ENCODE data around the gene MFSD2A.
"Not testable (repeated sequence)": the region's sequence is repeated elsewhere in the genome, so short reads cannot be mapped to it uniquely, and the experiment has no call there.

The MFSD2A gene

GRCh38 chr1:39962450-39962825 lies 7.5 kb downstream of the MFSD2A start:
- no peaks in the 10 kb centered on the region for H3K79me2 ChIP-seq (ENCODE audit: insufficient read depth, low read length)
- H3K9me3 ChIP-seq (ENCODE audit: insufficient read depth, low read depth, low read length) = no peaks in the 10 kb centered on the region
- no peak overlapping the region for H3K9ac ChIP-seq (ENCODE audit: low read depth, low read length, poor library complexity, severe bottlenecking)
- no peaks in the 10 kb centered on the region for H3K36me3 ChIP-seq (ENCODE audit: insufficient read depth, low read length)
- H3K27me3 ChIP-seq (ENCODE audit: insufficient read depth, low read length, poor library complexity, severe bottlenecking) = no peaks in the 10 kb centered on the region
- H3F3A ChIP-seq (ENCODE audit: low read depth) = no peaks in the 10 kb centered on the region
- no peaks in the 10 kb centered on the region for H3K9me2 ChIP-seq (replicated peaks; ENCODE audit: low read depth, low read length)
- no peak for TF ChIP-seq CTCF (conservative IDR thresholded peaks at IDR 0.05; ENCODE audit: low read length)
- TF ChIP-seq EZH2phosphoT487 (IDR thresholded peaks at IDR 0.05; ENCODE audit: borderline replicate concordance) = no peak
- no peak overlapping the region for H3K4me3 ChIP-seq (ENCODE audit: low read length, poor library complexity, severe bottlenecking)
- peaks cover 7% of the 10 kb centered on the region for H3K4me1 ChIP-seq (ENCODE audit: insufficient read depth, low read length, poor library complexity, severe bottlenecking)
- H4K20me1 ChIP-seq (ENCODE audit: insufficient read depth, low read length, poor library complexity, severe bottlenecking) = no peaks in the 10 kb centered on the region
- H3K4me2 ChIP-seq (ENCODE audit: low read depth, low read length, poor library complexity, severe bottlenecking) = no peak overlapping the region
- no peak overlapping the region for H2AFZ ChIP-seq (ENCODE audit: low read length)

- not testable (repeated sequence) for H3K36me3 ChIP-seq (ENCODE audit: insufficient read depth, low read length); H3K9me2 ChIP-seq (replicated peaks; ENCODE audit: low read depth, low read length); H3K9ac ChIP-seq (ENCODE audit: low read depth, low read length, poor library complexity, severe bottlenecking); H3F3A ChIP-seq (ENCODE audit: low read depth); H3K4me3 ChIP-seq (ENCODE audit: low read length, poor library complexity, severe bottlenecking); H3K27me3 ChIP-seq (ENCODE audit: insufficient read depth, low read length, poor library complexity, severe bottlenecking); H4K20me1 ChIP-seq (ENCODE audit: insufficient read depth, low read length, poor library complexity, severe bottlenecking); H3K4me2 ChIP-seq (ENCODE audit: low read depth, low read length, poor library complexity, severe bottlenecking); H3K9me3 ChIP-seq (ENCODE audit: insufficient read depth, low read depth, low read length); H3K79me2 ChIP-seq (ENCODE audit: insufficient read depth, low read length); H2AFZ ChIP-seq (ENCODE audit: low read length); H3K4me1 ChIP-seq (ENCODE audit: insufficient read depth, low read length, poor library complexity, severe bottlenecking)
Observed at GRCh38 chr1:39962964-39963363, 8.0 kb downstream of the MFSD2A start.

- Histone ChIP-seq H3K4me3 (ENCODE audit: low read length, poor library complexity, severe bottlenecking) (no peak overlapping the region), H3K4me2 (ENCODE audit: low read depth, low read length, poor library complexity, severe bottlenecking) (no peak overlapping the region), H3K79me2 (ENCODE audit: insufficient read depth, low read length) (no peaks in the 10 kb centered on the region), H3K9me3 (ENCODE audit: insufficient read depth, low read depth, low read length) (no peaks in the 10 kb centered on the region), H3K4me1 (ENCODE audit: insufficient read depth, low read length, poor library complexity, severe bottlenecking) (peaks cover 7% of the 10 kb centered on the region), H4K20me1 (ENCODE audit: insufficient read depth, low read length, poor library complexity, severe bottlenecking) (no peaks in the 10 kb centered on the region), H3K36me3 (ENCODE audit: insufficient read depth, low read length) (no peaks in the 10 kb centered on the region), H3K9me2 (replicated peaks; ENCODE audit: low read depth, low read length) (no peaks in the 10 kb centered on the region), H3F3A (ENCODE audit: low read depth) (no peaks in the 10 kb centered on the region), H2AFZ (ENCODE audit: low read length) (no peak overlapping the region), H3K27me3 (ENCODE audit: insufficient read depth, low read length, poor library complexity, severe bottlenecking) (no peaks in the 10 kb centered on the region), H3K9ac (ENCODE audit: low read depth, low read length, poor library complexity, severe bottlenecking) (no peak overlapping the region)
- no peak for TF ChIP-seq EZH2phosphoT487 (IDR thresholded peaks at IDR 0.05; ENCODE audit: borderline replicate concordance)
- TF ChIP-seq CTCF (conservative IDR thresholded peaks at IDR 0.05; ENCODE audit: low read length) = no peak
Observed at GRCh38 chr1:39964552-39964951, 9.6 kb downstream of the MFSD2A start.

GRCh38 chr1:39965044-39965443 lies 10.1 kb downstream of the MFSD2A start:
- no peak for TF ChIP-seq EZH2phosphoT487 (IDR thresholded peaks at IDR 0.05; ENCODE audit: borderline replicate concordance)
- TF ChIP-seq CTCF (conservative IDR thresholded peaks at IDR 0.05; ENCODE audit: low read length) = no peak
- Histone ChIP-seq H2AFZ (ENCODE audit: low read length) (no peak overlapping the region), H4K20me1 (ENCODE audit: insufficient read depth, low read length, poor library complexity, severe bottlenecking) (no peaks in the 10 kb centered on the region), H3K9ac (ENCODE audit: low read depth, low read length, poor library complexity, severe bottlenecking) (no peak overlapping the region), H3K4me2 (ENCODE audit: low read depth, low read length, poor library complexity, severe bottlenecking) (no peak overlapping the region), H3K9me3 (ENCODE audit: insufficient read depth, low read depth, low read length) (no peaks in the 10 kb centered on the region), H3K4me1 (ENCODE audit: insufficient read depth, low read length, poor library complexity, severe bottlenecking) (peaks cover 7% of the 10 kb centered on the region), H3K27me3 (ENCODE audit: insufficient read depth, low read length, poor library complexity, severe bottlenecking) (no peaks in the 10 kb centered on the region), H3K36me3 (ENCODE audit: insufficient read depth, low read length) (no peaks in the 10 kb centered on the region), H3K79me2 (ENCODE audit: insufficient read depth, low read length) (no peaks in the 10 kb centered on the region), H3K4me3 (ENCODE audit: low read length, poor library complexity, severe bottlenecking) (no peak overlapping the region), H3F3A (ENCODE audit: low read depth) (no peaks in the 10 kb centered on the region), H3K9me2 (replicated peaks; ENCODE audit: low read depth, low read length) (no peaks in the 10 kb centered on the region)

All from Loucy (cell line).